D721Med (cell line): ENCODE data around the gene ODF2L.

Experiments
- DNase-seq: peaks from one replicate; pipeline ENCODE4 v3.0.0; 2011; ENCODE audit warnings: low spot score; ENCODE audit not compliant: insufficient read length
- FAIRE-seq: peaks from 2 replicates; lab custom pipeline; 2011; peaks lifted over from hg19 to GRCh38; lab: Jason Lieb, UNC
- TF ChIP-seq, protein P1 (sequence below): IDR thresholded peaks from 2 replicates; pipeline ENCODE4 v1.5.1; 2012; ENCODE audit warnings: mild to moderate bottlenecking, control low read depth; ENCODE audit not compliant: insufficient read depth; ENCODE audit errors: missing control alignments

ODF2L gene

DNA sequence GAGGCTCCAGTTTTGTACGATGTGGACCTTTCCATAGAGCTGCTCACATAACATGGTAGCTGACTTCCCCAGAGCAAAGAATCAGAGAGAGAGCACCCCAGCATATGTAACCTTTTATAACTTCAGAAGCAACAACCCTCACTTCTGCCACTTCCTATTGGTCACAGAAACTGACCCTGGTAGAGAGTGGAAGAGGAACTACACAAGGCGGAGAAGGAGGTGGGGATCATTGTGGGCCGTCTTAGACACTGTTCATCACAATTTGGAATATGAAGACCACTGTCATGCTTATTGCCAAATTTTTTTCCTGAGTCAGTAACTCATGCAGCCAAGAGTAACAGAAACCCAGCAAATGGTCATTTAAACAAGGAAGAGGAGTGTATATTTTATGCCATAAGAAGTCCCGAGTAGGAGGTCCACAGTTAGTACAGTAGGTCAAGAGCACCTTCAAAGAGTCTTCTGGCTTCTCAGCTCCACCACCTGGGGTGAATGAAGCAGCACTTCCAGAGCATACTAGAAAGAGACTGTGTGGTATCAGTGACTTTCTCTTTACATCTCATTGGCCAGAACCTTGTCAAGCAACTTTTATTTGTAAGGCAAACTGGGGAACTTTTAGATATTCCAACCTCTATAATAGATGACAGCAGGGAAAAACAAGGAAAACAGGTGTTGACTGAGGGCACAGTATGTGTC lies 71.8 kb downstream of the ODF2L start:
- TF ChIP-seq, protein P1, sequence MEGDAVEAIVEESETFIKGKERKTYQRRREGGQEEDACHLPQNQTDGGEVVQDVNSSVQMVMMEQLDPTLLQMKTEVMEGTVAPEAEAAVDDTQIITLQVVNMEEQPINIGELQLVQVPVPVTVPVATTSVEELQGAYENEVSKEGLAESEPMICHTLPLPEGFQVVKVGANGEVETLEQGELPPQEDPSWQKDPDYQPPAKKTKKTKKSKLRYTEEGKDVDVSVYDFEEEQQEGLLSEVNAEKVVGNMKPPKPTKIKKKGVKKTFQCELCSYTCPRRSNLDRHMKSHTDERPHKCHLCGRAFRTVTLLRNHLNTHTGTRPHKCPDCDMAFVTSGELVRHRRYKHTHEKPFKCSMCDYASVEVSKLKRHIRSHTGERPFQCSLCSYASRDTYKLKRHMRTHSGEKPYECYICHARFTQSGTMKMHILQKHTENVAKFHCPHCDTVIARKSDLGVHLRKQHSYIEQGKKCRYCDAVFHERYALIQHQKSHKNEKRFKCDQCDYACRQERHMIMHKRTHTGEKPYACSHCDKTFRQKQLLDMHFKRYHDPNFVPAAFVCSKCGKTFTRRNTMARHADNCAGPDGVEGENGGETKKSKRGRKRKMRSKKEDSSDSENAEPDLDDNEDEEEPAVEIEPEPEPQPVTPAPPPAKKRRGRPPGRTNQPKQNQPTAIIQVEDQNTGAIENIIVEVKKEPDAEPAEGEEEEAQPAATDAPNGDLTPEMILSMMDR, result no peak
- DNase-seq (no peak), FAIRE-seq (no peak)

DNA sequence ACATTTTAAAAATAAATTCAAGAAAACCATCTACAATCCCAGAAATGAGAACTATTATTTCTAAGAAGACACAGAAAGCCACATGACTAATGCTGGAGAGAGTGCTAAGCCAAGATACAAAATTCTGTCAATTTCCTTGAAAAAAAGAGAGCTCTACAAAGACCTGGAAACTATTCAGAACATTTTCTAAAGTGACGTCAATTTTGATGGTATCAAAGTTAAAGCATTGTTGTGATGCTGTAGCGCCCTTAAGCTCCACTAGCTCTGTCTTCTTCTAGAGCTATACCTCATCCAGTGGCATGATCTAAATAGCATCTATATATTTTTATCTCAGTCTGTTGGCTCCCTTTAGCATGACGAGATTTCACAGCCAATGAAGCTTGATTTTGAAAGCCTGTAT lies 73.9 kb downstream of the ODF2L start:
- DNase-seq (no peak), FAIRE-seq (no peak)
- TF ChIP-seq, protein P1, result no peak

DNA sequence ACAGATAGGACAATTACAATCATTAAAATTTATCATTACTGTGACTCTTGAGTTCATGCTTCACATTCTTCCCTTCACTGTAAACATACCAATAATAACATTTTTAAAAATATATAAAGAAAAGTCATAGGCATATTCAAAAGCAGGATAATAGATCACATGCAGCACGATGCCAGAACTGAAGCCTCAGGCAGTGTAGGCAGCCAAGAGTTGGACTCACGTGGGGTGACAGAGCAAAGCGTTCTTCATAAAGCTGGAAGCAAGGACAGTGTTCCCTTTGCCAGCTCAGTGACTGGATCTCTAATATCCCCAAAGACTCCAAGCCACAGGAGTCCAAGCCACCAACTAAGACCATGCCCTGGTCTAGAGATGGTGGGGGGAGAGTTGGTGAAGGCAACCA lies 77.7 kb downstream of the ODF2L start:
- no peak for FAIRE-seq

DNA sequence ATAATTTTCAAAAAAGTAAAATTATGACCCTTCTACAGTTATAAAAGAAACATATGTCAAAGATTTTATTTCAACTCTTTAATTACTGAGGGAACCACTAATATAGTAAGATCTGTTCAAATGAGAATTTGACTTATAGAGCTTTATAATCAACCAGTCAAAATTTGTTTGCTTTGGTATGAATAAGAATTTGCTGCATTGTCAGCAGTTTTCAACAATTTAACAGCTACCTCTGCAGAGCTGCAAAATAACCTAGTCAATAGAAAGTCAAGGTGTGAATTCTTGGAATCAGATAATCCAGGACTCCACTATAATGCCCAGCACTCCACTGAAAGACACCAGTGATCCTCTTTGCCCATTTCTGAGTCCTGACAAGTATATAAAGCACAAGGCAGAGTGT lies 78.2 kb downstream of the ODF2L start:
- DNase-seq (no peak), FAIRE-seq (no peak)
- TF ChIP-seq, protein P1, result no peak

More for the DNA sequence above, 77.7 kb downstream of the ODF2L start:
- DNase-seq, result no peak
- TF ChIP-seq, protein P1, result no peak

DNA sequence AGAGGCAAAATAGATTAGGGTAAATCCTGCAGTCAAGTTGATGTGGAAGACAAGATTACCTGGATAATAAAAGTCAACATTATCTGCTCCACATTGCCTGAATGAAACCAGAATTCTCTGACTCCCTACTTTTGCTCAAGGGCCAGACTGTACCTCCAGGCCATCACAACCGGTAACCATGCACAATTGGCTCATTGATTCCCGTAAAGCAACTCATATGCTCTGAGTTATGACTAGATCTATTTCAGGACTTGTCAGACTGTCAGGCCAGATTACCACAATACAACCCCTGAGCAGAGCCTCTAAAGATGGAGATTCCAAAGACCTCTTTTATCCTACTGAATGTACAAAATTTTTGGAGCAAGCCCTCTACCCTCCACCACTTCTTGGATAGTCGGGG lies 90.4 kb downstream of the ODF2L start:
- FAIRE-seq (no peak), DNase-seq (no peak)
- TF ChIP-seq, protein P1, result no peak

DNA sequence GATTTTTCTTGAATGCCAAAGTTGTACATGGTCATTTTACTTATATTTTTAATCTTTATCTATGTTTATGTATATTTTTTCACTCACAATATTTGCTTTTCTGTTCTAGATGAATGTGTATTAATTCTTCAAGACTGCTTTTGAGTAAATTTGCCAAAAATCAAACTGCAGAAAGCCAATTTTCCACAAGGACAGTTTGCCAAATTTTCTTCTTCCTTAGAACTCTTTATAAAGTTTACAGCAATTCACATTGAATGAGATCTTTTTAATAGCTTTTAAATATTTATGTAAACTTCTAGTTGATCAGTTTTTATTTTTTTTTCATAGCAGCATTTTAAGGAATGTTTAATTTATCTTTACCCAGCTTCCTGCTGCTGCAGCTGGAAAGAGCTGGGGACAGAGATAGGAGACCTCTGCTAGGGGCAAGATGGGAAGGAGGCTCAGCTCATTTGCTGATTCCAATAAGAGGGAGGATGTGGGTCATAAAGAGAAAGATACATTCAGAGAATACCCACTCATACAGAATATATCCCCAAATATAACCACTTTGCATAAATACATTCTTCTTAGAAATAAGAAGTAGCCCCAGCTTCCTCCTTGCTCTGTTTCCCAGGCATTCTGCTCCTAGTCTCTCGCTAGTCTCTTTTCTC lies 93.0 kb downstream of the ODF2L start:
- TF ChIP-seq, protein P1, result no peak
- FAIRE-seq, result no peak

More for the DNA sequence above, 93.0 kb downstream of the ODF2L start:
- no peak for DNase-seq
